ENCODE results near the gene GPC4.
A peak's percentile ranks its signal among the peaks of the same experiment; 100 is the strongest.

GPC4 gene

DNA sequence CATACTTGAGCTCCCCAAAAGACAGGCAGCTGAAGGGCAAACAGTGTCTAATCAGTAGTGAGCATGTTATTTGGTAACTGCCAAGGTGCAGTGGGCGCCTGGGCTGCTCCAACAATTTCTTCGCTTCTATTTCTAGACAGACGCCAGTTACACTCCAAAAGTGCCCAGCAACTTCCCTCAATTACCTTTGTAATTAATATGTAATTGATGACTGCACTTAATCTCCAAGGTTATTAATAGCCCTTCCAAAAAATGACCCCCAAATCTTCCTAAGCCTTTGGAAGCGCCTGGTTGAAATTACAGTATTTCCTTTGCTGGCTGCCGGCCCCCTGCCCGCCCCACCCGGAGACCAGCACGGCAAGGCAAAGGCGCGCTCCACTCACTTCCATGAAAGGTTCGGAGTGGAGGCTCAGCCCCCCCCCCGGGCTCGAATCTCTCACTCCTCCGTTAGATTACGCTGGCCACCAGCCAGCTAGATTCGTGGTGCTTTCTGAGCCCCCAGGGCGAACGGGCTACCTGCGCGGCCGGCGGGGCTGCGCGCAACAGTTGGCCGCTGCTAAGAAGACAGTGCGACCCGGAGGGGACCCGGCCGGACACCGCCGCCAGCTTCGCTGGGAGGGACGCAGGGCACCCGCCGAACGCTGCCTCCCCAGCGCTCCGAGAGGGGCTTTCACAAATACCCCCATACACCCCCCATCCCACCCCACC is 1.9 kb downstream of the GPC4 start (continued):
- no peak for TF ChIP-seq ZBTB21 (tag by site-specific recombination; IDR thresholded peaks at IDR 0.05)
- TF ChIP-seq, protein P1, sequence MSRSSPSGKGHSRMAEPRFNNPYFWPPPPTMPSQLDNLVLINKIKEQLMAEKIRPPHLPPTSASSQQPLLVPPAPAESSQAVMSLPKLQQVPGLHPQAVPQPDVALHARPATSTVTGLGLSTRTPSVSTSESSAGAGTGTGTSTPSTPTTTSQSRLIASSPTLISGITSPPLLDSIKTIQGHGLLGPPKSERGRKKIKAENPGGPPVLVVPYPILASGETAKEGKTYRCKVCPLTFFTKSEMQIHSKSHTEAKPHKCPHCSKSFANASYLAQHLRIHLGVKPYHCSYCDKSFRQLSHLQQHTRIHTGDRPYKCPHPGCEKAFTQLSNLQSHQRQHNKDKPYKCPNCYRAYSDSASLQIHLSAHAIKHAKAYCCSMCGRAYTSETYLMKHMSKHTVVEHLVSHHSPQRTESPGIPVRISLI (tag by site-specific recombination; IDR thresholded peaks at IDR 0.05), result no peak
- TF ChIP-seq ZSCAN30 (tag by site-specific recombination; IDR thresholded peaks at IDR 0.05), result 0 out of 2 replicates have a peak, but pooled peaks have one; percentile 44
- TF ChIP-seq, protein P2, sequence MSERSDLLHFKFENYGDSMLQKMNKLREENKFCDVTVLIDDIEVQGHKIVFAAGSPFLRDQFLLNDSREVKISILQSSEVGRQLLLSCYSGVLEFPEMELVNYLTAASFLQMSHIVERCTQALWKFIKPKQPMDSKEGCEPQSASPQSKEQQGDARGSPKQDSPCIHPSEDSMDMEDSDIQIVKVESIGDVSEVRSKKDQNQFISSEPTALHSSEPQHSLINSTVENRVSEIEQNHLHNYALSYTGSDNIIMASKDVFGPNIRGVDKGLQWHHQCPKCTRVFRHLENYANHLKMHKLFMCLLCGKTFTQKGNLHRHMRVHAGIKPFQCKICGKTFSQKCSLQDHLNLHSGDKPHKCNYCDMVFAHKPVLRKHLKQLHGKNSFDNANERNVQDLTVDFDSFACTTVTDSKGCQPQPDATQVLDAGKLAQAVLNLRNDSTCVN (tag by site-specific recombination; optimal IDR thresholded peaks at IDR 0.05), result peak; percentile 39
- TF ChIP-seq, protein P3, sequence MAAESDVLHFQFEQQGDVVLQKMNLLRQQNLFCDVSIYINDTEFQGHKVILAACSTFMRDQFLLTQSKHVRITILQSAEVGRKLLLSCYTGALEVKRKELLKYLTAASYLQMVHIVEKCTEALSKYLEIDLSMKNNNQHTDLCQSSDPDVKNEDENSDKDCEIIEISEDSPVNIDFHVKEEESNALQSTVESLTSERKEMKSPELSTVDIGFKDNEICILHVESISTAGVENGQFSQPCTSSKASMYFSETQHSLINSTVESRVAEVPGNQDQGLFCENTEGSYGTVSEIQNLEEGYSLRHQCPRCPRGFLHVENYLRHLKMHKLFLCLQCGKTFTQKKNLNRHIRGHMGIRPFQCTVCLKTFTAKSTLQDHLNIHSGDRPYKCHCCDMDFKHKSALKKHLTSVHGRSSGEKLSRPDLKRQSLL (tag by site-specific recombination; IDR thresholded peaks at IDR 0.05), result no peak
- peak; percentile 96 for TF ChIP-seq SCRT2 (tag by site-specific recombination; IDR thresholded peaks at IDR 0.05)
- TF ChIP-seq ZIC2 (tag by site-specific recombination; IDR thresholded peaks at IDR 0.05), result peak; percentile 57
- TF ChIP-seq, protein P4, sequence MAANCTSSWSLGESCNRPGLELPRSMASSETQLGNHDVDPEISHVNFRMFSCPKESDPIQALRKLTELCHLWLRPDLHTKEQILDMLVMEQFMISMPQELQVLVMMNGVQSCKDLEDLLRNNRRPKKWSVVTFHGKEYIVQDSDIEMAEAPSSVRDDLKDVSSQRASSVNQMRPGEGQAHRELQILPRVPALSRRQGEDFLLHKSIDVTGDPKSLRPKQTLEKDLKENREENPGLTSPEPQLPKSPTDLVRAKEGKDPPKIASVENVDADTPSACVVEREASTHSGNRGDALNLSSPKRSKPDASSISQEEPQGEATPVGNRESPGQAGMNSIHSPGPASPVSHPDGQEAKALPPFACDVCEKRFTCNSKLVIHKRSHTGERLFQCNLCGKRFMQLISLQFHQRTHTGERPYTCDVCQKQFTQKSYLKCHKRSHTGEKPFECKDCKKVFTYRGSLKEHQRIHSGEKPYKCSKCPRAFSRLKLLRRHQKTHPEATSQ (tag by site-specific recombination; IDR thresholded peaks at IDR 0.05), result no peak
- no peak for TF ChIP-seq YY2 (tag by site-specific recombination; IDR thresholded peaks at IDR 0.05)
- TF ChIP-seq, protein P5, sequence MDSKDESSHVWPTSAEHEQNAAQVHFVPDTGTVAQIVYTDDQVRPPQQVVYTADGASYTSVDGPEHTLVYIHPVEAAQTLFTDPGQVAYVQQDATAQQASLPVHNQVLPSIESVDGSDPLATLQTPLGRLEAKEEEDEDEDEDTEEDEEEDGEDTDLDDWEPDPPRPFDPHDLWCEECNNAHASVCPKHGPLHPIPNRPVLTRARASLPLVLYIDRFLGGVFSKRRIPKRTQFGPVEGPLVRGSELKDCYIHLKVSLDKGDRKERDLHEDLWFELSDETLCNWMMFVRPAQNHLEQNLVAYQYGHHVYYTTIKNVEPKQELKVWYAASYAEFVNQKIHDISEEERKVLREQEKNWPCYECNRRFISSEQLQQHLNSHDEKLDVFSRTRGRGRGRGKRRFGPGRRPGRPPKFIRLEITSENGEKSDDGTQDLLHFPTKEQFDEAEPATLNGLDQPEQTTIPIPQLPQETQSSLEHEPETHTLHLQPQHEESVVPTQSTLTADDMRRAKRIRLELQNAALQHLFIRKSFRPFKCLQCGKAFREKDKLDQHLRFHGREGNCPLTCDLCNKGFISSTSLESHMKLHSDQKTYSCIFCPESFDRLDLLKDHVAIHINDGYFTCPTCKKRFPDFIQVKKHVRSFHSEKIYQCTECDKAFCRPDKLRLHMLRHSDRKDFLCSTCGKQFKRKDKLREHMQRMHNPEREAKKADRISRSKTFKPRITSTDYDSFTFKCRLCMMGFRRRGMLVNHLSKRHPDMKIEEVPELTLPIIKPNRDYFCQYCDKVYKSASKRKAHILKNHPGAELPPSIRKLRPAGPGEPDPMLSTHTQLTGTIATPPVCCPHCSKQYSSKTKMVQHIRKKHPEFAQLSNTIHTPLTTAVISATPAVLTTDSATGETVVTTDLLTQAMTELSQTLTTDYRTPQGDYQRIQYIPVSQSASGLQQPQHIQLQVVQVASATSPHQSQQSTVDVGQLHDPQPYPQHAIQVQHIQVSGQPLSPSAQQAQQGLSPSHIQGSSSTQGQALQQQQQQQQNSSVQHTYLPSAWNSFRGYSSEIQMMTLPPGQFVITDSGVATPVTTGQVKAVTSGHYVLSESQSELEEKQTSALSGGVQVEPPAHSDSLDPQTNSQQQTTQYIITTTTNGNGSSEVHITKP (tag by site-specific recombination; IDR thresholded peaks at IDR 0.05), result peak; percentile 90

DNA sequence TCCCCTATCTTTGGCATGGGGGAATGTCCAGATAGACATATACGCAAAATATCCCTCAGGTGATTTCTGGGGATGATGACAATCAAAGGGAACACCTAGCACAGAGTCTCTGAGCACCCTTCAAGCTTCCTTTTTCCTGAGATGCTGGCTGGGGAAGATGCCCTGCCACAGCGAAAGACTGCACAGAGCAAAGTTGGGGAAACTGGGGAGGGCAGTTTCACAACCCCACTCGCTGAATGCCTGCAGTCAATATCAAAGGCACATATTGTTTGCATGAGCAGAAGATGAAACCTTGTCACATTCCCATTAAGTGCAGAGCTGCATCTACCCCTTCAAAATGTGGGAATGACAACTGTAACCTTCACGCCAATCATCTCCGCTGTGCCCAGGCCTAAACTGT is 2.6 kb downstream of the GPC4 start:
- TF ChIP-seq, protein P6, sequence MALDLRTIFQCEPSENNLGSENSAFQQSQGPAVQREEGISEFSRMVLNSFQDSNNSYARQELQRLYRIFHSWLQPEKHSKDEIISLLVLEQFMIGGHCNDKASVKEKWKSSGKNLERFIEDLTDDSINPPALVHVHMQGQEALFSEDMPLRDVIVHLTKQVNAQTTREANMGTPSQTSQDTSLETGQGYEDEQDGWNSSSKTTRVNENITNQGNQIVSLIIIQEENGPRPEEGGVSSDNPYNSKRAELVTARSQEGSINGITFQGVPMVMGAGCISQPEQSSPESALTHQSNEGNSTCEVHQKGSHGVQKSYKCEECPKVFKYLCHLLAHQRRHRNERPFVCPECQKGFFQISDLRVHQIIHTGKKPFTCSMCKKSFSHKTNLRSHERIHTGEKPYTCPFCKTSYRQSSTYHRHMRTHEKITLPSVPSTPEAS (tag by site-specific recombination; IDR thresholded peaks at IDR 0.05), result no peak
- TF ChIP-seq ZNF664 (tag by site-specific recombination; IDR thresholded peaks at IDR 0.05) (no peak), PRDM1 (tag by site-specific recombination; IDR thresholded peaks at IDR 0.05) (no peak), ZBTB21 (tag by site-specific recombination; IDR thresholded peaks at IDR 0.05) (no peak), ZNF10 (tag by site-specific recombination; IDR thresholded peaks at IDR 0.05) (no peak), ZNF549 (tag by site-specific recombination; IDR thresholded peaks at IDR 0.05) (no peak), ZFHX2 (tag by site-specific recombination; conservative IDR thresholded peaks at IDR 0.05) (no peak), ZNF221 (tag by site-specific recombination; IDR thresholded peaks at IDR 0.05; ENCODE audit: borderline replicate concordance) (no peak), ZNF776 (tag by site-specific recombination; IDR thresholded peaks at IDR 0.05; ENCODE audit: borderline replicate concordance) (no peak), ZNF658 (tag by site-specific recombination; IDR thresholded peaks at IDR 0.05) (no peak), ZNF654 (tag by site-specific recombination; IDR thresholded peaks at IDR 0.05; ENCODE audit: low read depth) (no peak), SCRT2 (tag by site-specific recombination; IDR thresholded peaks at IDR 0.05) (no peak)
- TF ChIP-seq, protein P7, sequence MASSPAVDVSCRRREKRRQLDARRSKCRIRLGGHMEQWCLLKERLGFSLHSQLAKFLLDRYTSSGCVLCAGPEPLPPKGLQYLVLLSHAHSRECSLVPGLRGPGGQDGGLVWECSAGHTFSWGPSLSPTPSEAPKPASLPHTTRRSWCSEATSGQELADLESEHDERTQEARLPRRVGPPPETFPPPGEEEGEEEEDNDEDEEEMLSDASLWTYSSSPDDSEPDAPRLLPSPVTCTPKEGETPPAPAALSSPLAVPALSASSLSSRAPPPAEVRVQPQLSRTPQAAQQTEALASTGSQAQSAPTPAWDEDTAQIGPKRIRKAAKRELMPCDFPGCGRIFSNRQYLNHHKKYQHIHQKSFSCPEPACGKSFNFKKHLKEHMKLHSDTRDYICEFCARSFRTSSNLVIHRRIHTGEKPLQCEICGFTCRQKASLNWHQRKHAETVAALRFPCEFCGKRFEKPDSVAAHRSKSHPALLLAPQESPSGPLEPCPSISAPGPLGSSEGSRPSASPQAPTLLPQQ (tag by site-specific recombination; IDR thresholded peaks at IDR 0.05), result no peak
- TF ChIP-seq, protein P8, sequence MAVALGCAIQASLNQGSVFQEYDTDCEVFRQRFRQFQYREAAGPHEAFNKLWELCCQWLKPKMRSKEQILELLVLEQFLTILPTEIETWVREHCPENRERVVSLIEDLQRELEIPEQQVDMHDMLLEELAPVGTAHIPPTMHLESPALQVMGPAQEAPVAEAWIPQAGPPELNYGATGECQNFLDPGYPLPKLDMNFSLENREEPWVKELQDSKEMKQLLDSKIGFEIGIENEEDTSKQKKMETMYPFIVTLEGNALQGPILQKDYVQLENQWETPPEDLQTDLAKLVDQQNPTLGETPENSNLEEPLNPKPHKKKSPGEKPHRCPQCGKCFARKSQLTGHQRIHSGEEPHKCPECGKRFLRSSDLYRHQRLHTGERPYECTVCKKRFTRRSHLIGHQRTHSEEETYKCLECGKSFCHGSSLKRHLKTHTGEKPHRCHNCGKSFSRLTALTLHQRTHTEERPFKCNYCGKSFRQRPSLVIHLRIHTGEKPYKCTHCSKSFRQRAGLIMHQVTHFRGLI (tag by site-specific recombination; IDR thresholded peaks at IDR 0.05), result no peak
- ChIA-PET POLR2A (interaction anchor here (0.8 to 1.3 kb wide), 4 partner anchors 37 to 116 kb away, joined by 3 to 5 read pairs (median 4); no protein-coding TSS in a partner anchor), CTCF (interaction anchor here (0.7 kb wide), 2 partner anchors 38 to 78 kb away, joined by 4 read pairs; no protein-coding TSS in a partner anchor)
- Histone ChIP-seq H3K27ac (ENCODE audit: extremely low read depth, low read depth, low read length) (no peak overlapping the region), H3K4me3 (ENCODE audit: low read depth, low read length) (no peak overlapping the region), H3K4me1 (ENCODE audit: control insufficient read depth, insufficient read depth, low read length) (peaks cover 3% of the 10 kb centered on the region), H3K9me3 (ENCODE audit: control insufficient read depth, insufficient read depth, low read depth, low read length) (no peaks in the 10 kb centered on the region), H3K36me3 (ENCODE audit: control insufficient read depth in 2 of 2, insufficient read depth in 1 of 2, low read length in 2 of 2) (no peaks in the 10 kb centered on the region; a peak in 1 of 3 replicates)

Measured in HEK293 (cell line).